Mucosa of descending colon (tissue), 3 donors: Measurements from ENCODE around the gene WDR35. TPM values are rescaled to one million over a fixed set of nuclear protein-coding genes. Genes with fewer than 3 reads are reported as not detected.
"Not testable (repeated sequence)": the region's sequence is repeated elsewhere in the genome, so short reads cannot be mapped to it uniquely, and the experiment has no call there.

ENCODE experiments used
- ATAC-seq: fragments of 200-7000 bp; cut with Tn5 transposase; one replicate; pipeline ENCODE4 v1.9.1; 2020; ENCODE audit warnings: mild to moderate bottlenecking, moderate library complexity
- DNase-seq, 3 donors: peaks; one replicate each; pipeline ENCODE4 v3.0.0-alpha.2; 2020
- H3K36me3 ChIP-seq: fragments of 200-600 bp; one replicate; pipeline ENCODE4 v1.8.0; 2021; ENCODE audit warnings: low read depth, mild to moderate bottlenecking
- H3K4me1 ChIP-seq: fragments of 200-600 bp; one replicate; pipeline ENCODE4 v1.8.0; 2021; ENCODE audit warnings: low read depth, mild to moderate bottlenecking
- H3K4me3 ChIP-seq: fragments of 200-600 bp; one replicate; pipeline ENCODE4 v1.8.0; 2021; ENCODE audit warnings: mild to moderate bottlenecking
- H3K9me3 ChIP-seq: fragments of 200-600 bp; one replicate; pipeline ENCODE4 v1.8.0; 2021; ENCODE audit warnings: mild to moderate bottlenecking
- intact Hi-C, 2 donors: fragments of 100-400 bp; cut with DNase I in 1 of 2; cut with micrococcal nuclease in 1 of 2; formaldehyde crosslinking; loops; one replicate each; pipeline versions ENCODE4 v1.11.0 to v1.11.1; 2022; cut with DNase I, micrococcal nuclease
- total RNA-seq, 3 donors: library from RNA; stranded (reverse); fragmentation: NEBNext Ultra II Directional in 2 of 3; extraction: Animal tissue kit (Norgen Biotek cat#: 25700) in 2 of 3; gene quantifications; one replicate each; pipeline versions ENCODE4 v1.2.1 to v1.2.4, GENCODE V29; 2021 to 2023
- TF ChIP-seq, protein P1 (sequence below): fragments of 200-600 bp; IDR thresholded peaks from one replicate; pipeline ENCODE4 v1.8.0; 2022; ENCODE audit warnings: antibody characterized with exemption, mild to moderate bottlenecking
- donor health status: DM: no; HTN: no; CAD: no; lungs with moderate emphysema.
- donor health status: DM: no; HTN: no; CAD: no.
- donor health status: DM: no; HTN: yes; CAD: no.

The WDR35 gene
- total RNA-seq, 3 donors from 2014 or later, result 1.9 to 8.8 (median 2.7) TPM

DNA sequence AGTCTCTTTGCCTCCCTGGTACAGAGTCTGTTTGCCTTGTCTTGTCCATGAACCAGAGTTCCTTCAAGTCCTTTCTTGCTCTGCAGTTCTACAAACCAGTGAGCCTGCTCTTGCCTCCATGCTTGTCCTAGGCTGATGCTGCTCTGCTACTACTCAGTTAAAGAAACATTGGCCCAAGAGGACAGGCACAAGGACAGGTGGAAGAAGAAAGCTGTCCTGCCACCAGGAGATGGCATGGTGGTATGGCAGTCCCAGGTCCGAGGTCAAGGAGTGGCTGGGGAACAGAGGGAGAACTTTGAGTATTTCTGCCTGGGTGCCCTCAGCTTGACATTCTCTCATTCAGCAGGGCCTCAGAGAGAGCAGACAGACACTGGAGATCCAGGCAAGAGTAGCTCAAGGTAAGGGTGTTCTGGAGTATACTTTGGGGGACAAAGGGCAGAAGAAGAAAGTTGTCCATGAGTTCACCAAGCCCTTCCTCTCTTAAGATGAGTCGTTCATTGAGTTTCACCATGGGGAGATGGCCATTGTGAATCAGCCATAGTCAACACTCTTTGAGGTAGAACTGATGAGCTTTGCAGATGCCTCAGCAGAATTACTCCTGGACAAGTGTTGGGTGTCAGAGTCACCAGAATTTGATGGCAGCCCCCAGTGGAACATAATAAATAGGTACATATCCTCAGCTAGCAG, 108.5 kb downstream of the WDR35 start:
- no peak for ATAC-seq
- Histone ChIP-seq H3K9me3 (no peaks in the 10 kb centered on the region), H3K4me3 (no peak overlapping the region), H3K4me1 (no peaks in the 10 kb centered on the region), H3K36me3 (no peaks in the 10 kb centered on the region)
- no peak for DNase-seq
- TF ChIP-seq, protein P1, sequence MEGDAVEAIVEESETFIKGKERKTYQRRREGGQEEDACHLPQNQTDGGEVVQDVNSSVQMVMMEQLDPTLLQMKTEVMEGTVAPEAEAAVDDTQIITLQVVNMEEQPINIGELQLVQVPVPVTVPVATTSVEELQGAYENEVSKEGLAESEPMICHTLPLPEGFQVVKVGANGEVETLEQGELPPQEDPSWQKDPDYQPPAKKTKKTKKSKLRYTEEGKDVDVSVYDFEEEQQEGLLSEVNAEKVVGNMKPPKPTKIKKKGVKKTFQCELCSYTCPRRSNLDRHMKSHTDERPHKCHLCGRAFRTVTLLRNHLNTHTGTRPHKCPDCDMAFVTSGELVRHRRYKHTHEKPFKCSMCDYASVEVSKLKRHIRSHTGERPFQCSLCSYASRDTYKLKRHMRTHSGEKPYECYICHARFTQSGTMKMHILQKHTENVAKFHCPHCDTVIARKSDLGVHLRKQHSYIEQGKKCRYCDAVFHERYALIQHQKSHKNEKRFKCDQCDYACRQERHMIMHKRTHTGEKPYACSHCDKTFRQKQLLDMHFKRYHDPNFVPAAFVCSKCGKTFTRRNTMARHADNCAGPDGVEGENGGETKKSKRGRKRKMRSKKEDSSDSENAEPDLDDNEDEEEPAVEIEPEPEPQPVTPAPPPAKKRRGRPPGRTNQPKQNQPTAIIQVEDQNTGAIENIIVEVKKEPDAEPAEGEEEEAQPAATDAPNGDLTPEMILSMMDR, result no peak
- intact Hi-C loops, result no loop called here

DNA sequence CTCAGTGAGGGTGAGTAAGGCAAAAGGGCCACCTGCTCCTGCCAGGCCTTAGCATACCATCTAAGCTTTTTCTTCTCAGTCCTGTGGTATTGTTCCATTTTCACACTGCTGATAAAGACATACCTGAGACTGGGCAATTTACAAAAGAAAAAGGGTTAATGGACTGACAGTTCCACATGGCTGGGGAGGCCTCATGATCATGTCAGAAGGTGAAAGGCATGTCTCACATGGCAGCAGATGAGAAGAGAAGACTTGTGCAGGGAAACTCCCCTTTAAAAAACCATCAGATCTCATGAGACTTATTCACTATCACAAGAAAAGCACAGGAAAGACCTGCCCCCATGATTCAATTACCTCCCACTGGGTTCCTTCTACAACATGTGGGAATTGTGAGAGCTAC, 109.7 kb downstream of the WDR35 start:
- DNase-seq, ATAC-seq, H3K9me3 ChIP-seq, H3K4me3 ChIP-seq, intact Hi-C loops, H3K36me3 ChIP-seq, H3K4me1 ChIP-seq: not testable (repeated sequence)

DNA sequence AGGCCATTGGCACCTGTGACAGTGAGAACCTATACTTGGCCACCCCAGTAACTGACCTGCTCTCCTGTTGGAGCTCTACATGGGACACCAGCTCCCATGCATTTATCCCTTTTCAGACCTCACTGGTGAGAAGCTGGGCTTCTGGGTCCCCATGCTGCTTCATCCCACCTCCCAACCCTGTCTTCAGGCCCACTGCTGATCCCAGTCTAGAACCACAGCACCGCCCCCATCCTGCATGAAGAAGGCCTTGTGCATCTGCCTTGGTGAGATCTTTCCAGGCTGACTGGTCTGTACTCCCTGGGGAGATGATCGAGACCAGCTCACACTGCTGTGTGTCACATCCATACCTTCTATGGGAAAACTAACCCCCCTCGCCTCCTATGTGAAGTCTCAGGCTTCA, 110.8 kb downstream of the WDR35 start:
- DNase-seq, result no peak
- no peaks in the 10 kb centered on the region for H3K4me1 ChIP-seq
- intact Hi-C loops, result no loop called here

DNA sequence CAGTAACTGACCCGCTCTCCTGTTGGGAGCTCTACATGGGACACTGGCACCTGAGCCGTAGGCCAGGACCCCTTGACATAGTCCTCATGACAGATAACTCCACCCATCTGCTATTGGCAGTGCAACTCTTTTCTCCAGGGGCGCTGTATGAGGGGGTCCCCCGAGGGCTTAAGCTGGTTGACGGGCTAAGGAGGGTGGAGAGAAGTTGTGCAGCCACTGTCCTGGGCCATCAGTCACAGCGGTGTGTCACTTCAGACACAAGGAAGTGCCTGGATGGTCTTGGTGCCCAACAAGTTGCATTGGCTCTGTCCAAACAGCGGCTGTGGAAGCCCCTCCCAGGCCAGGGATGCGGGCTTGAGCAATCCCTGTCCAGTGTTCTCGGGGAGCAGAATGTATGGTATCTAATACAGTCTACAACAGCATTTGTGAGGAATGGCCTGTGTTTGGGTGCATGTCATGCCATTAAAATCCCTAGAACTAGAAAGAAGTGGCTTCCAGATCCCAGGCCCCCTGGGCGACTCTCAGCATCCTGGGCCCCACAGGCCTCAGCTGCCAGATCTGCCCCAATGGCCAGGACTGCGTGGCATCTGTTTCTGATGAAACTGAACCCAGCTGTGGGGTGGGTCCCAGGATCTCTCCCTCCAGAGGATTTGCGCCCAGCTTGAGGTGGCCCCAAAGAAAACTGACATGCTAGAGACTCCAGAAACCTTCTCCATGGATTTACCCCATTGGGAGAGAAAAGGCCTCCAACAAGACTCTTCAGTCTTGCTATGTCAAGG, 111.4 kb downstream of the WDR35 start:
- ATAC-seq (no peak), DNase-seq (no peak)
- TF ChIP-seq, protein P1, result no peak
- no peaks in the 10 kb centered on the region for H3K4me1 ChIP-seq
- H3K36me3 ChIP-seq, result no peaks in the 10 kb centered on the region
- intact Hi-C loops, result no loop called here
- no peak overlapping the region for H3K4me3 ChIP-seq
- H3K9me3 ChIP-seq, result no peaks in the 10 kb centered on the region

More for the DNA sequence above, 110.8 kb downstream of the WDR35 start:
- H3K36me3 ChIP-seq, result no peaks in the 10 kb centered on the region
- no peak overlapping the region for H3K4me3 ChIP-seq
- no peaks in the 10 kb centered on the region for H3K9me3 ChIP-seq
- TF ChIP-seq, protein P1, result no peak
- ATAC-seq, result no peak

DNA sequence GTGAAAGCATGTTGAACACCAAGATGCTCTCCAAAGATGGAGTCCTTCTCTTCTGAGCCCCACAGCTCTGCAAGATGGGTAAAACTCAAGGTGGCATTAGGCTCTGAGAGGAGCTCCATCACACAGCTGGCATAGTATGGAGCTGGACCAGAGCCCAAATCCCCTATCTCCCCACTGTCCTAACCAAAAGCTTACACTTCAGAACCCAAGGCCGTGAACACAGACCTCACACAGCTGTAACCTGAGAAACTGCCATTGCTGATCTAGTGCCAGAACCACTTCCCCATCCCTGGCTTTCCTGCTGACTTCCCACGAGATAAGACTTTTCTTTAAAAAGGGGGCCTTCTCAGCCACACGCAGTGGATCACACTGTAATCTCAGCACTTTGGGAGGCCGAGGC, 113.2 kb downstream of the WDR35 start:
- H3K36me3 ChIP-seq, result no peaks in the 10 kb centered on the region
- no peak for DNase-seq
- intact Hi-C loops, result no loop called here
- TF ChIP-seq, protein P1, result no peak
- no peaks in the 10 kb centered on the region for H3K4me1 ChIP-seq
- H3K9me3 ChIP-seq, result no peaks in the 10 kb centered on the region
- H3K4me3 ChIP-seq, result no peak overlapping the region
- ATAC-seq, result no peak

DNA sequence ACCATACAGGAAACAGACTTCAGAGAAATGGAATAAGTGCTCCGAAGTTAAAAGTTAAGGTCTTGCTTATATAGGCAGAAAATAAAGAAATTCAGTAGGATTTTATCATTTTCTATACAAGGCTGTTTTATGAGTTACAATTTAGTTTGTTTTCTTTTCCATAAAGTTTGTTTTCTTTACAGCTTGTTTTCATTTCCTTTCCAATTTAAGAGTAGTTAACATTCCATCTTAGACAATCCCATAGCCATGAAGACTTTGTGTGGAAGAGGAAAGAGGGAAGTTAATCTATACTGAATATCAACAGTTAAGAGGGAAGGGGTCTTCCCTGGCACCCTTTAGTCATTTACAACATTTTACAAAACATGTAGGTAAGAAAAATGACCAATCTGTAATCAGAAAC, 114.6 kb downstream of the WDR35 start:
- no peak overlapping the region for H3K4me3 ChIP-seq
- no peaks in the 10 kb centered on the region for H3K36me3 ChIP-seq
- ATAC-seq, result no peak
- no peak for DNase-seq
- intact Hi-C loops, result no loop called here
- no peaks in the 10 kb centered on the region for H3K9me3 ChIP-seq
- TF ChIP-seq, protein P1, result no peak
- H3K4me1 ChIP-seq, result no peaks in the 10 kb centered on the region
